HG03097 (cell line): Measurements from ENCODE around the gene DCUN1D3.
"Not testable (repeated sequence)": the region's sequence is repeated elsewhere in the genome, so short reads cannot be mapped to it uniquely, and the experiment has no call there.

ENCODE experiments used
- ATAC-seq: cut with Tn5 transposase; IDR thresholded peaks from one replicate; pipeline ENCODE4 v1.9.1; 2021; ENCODE audit not compliant: unreplicated experiment, low FRiP score

Gene DCUN1D3

GRCh38 chr16:20844054-20844453 lies 56.1 kb downstream of the DCUN1D3 start:
- no peak for ATAC-seq

DNA sequence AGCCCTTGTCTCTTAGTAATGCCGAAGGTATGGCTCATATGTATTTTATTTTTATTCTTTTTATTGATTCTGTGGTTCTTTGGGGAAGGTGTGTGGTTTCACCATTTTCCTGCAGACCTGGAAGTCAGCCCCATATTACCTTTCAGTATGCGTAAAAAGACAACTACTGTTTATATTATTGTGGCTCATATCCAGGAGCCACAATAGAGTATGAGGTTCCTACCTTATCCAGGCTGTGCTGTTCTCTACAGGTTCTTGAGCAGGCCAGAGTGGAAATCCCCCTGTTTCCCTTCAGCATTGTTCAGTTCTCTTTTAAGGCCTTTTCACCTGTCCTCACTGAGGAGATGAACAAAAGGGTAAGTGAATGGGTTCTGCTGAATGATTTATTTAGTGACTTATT lies 60.7 kb downstream of the DCUN1D3 start:
- no peak for ATAC-seq

DNA sequence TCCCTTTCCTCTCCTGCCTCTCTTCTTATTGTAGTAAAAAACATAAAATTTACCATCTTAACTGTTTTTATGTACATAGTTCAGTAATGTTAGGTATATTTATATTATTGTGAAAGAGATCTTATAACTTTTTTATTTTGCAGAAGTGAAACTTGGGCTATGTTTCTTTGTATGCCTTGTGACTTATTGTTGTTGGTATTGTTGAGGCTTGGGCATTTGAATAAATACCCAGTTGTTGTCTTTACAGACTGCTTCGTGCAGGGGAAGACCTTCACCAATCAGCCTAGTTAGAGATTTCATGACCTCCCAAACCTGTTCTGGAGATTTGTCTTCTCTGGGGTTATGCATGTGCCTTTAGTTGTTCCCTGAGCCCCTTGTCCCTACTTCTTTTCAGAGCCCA lies 61.9 kb downstream of the DCUN1D3 start:
- ATAC-seq: no peak

- no peak for ATAC-seq
These were observed 67.1 kb downstream of the DCUN1D3 start for GRCh38 chr16:20833086-20833485.

DNA sequence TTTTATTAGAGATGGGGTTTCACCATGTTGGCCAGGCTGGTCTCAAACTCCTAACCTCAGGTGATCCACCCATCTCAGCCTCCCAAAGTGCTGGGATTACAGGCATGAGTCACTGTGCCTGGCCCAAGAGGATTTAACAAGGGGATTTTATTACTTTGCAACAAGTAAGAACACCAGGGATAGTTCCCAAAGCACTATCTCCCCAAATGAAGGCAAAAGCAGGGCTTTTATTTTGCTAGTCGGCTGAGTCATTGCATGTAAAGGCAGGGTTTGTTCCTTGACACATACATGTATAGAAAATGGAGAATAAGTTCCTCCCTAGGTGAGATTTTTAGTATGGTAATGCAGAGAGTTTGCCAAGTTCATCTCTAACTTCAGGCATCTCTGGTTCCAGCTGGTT lies 69.8 kb downstream of the DCUN1D3 start:
- ATAC-seq: no peak

- ATAC-seq: no peak
These were observed 70.6 kb downstream of the DCUN1D3 start for GRCh38 chr16:20829536-20829935.

- ATAC-seq: no peak
These were observed 74.1 kb downstream of the DCUN1D3 start for GRCh38 chr16:20826039-20826566.

GRCh38 chr16:20822521-20823325 lies 77.4 kb downstream of the DCUN1D3 start:
- no peak for ATAC-seq

GRCh38 chr16:20821682-20822081 lies 78.5 kb downstream of the DCUN1D3 start:
- ATAC-seq: no peak

- ATAC-seq: no peak
These were observed 81.1 kb downstream of the DCUN1D3 start for GRCh38 chr16:20818929-20819585.

DNA sequence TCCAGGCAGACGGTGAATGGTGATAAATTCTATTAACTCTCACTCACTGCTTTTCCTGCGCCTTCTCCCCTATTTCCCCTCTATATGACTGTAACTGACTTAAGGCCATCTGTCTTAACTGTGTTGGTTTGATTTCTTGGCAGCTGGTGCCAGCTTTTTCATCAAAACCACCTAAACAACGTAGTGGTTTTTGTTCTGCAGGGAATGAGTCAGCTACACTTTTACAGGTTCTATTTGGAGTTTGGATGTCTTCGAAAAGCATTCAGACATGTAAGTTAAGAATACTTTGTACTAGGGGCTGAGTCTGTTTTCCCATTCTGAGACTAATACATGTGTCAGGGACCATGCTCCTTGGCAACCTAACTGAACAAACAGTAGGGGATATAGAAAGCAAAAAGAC lies 85.4 kb downstream of the DCUN1D3 start:
- ATAC-seq: no peak

DNA sequence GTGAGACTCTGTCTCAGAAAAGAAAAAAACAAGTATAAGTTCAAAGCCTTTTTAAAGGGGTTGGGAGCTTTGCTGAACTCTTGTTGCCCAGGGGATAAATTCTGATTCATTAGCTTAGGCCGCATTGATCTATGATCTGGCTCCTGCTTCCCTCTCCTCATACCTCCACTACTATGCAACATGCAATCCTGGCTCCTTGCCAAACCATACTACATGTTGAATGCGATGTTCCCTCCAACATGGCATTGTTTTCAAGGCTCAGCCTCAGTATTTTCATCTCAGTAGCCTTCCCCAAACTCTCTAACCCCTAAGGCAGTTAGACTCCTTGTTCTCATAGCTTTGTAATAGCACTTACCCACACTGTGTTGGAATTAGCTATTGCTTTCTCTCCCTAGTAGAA lies 87.6 kb downstream of the DCUN1D3 start:
- ATAC-seq: no peak

- ATAC-seq: no peak
These were observed 88.2 kb downstream of the DCUN1D3 start for GRCh38 chr16:20811889-20812439.

DNA sequence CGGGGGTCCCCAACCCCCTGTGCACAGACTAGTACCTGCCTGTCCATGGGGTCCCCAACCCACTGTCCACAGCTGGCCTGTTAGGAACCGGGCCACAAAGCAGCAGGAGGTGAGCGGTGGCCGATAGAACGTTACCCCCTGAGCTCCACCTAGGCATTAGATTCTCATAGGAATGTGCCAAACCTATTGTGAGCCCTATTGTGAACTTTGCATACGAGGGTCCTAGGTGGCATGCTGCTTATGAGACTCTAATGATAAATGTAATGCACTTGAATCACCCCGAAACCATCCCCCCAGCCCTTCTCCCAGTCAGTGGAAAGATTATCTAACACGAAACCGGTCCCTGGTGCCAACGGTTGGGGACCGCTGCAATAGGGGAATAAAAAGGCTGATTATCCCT lies 92.3 kb downstream of the DCUN1D3 start:
- ATAC-seq: no peak

GRCh38 chr16:20806168-20807050 lies 93.7 kb downstream of the DCUN1D3 start, which contains the start of the genes ERI2 and REXO5:
ERI2 (minus strand) TSS chr16:20806472; CDS start chr16:20806430, 42 bp downstream.
REXO5 (plus strand) TSS chr16:20806527; CDS start chr16:20806954, 427 bp downstream.
- peak; percentile 68 for ATAC-seq

DNA sequence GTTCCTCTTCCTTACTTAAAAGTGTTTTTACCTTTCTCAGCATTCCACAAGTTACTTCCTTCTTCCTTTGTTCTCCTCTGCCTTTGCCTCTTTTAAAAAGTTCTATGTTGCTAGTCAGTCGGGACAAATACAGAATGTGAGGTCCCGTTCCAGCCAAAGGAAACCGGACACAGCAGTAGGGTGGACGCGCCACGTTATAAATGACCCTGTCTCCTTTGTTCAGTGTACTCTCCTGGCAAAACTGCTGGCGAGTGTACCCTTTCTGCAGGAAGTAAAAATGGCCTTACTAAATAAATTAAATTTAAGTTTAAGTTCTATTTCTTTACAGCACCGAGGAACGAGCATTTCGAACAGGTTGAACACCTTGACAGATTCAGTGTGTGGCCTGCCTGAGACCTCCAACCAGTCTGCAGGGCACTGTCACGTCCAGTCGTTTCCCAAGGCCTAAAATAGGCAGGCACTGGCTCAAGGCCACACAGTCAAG lies 94.4 kb downstream of the DCUN1D3 start:
- not testable (repeated sequence) for ATAC-seq
